GM12878 (cell line): Measurements from ENCODE around the gene DPP6. TPM values are rescaled to one million over a fixed set of nuclear protein-coding genes. Genes with fewer than 3 reads are reported as not detected.

ENCODE experiments used
- ATAC-seq: fragments of 200-7000 bp; cut with Tn5 transposase; 3 replicates; pipeline ENCODE4 v1.9.1; 2020; ENCODE audit warnings: mild to moderate bottlenecking, moderate library complexity
- BruUV-seq: library from RNA; stranded (reverse); fragments of 400-500 nt; replicated peaks from 2 replicates; lab custom pipeline; 2021; lab: Mats Ljungman, UMichigan
- CTCF ChIA-PET: fragments of 300-600 bp; sonication (Branson Sonifier 250); formaldehyde crosslinking; extraction: SDS; loops from one replicate; lab custom pipeline; 2021; ENCODE audit warnings: inconsistent platforms; lab: Yijun Ruan, JAX
- POLR2A ChIA-PET: fragments of 350-600 bp; formaldehyde crosslinking; extraction: SDS; loops from one replicate; lab custom pipeline; 2021; ENCODE audit warnings: inconsistent platforms; lab: Charles Lee
- RAD21 ChIA-PET: fragments of 300-600 bp; sonication (Branson Sonifier 250); formaldehyde crosslinking; loops from one replicate; lab custom pipeline; 2023; ENCODE audit warnings: antibody characterized with exemption; ENCODE audit not compliant: unreplicated experiment; lab: Charles Lee
- SMC1A ChIA-PET: fragments of 300-600 bp; sonication (Branson Sonifier 250); formaldehyde crosslinking; loops from one replicate; lab custom pipeline; 2023; ENCODE audit not compliant: unreplicated experiment, uncharacterized antibody; lab: Charles Lee
- DNase-seq: peaks from one replicate; pipeline ENCODE4 v3.0.0-alpha.2; 2011; ENCODE audit warnings: low read depth, low spot score
- FAIRE-seq: peaks from 3 replicates; lab custom pipeline; 2011; peaks lifted over from hg19 to GRCh38; lab: Jason Lieb, UNC
- H2AFZ ChIP-seq: 2 replicates; pipeline ENCODE4 v1.6.0; 2011; ENCODE audit warnings: low read depth, low read length, control low read depth; ENCODE audit not compliant: control insufficient read depth
- H3K27ac ChIP-seq: 2 replicates; pipeline ENCODE4 v1.5.1; 2011; ENCODE audit warnings: control low read depth; ENCODE audit not compliant: control insufficient read depth, insufficient read depth
- H3K27me3 ChIP-seq, 2 experiments: replicated peaks in 1 of 2; 2 replicates each; pipeline versions ENCODE4 v1.6.0 to v1.6.1; 2011; ENCODE audit warnings: low read length in 1 of 2; ENCODE audit not compliant: control insufficient read depth in 2 of 2, insufficient read depth in 2 of 2
- H3K36me3 ChIP-seq, 2 experiments: 2 replicates each; pipeline ENCODE4 v1.5.1; 2011; ENCODE audit warnings: low read length in 1 of 2; ENCODE audit not compliant: control insufficient read depth in 2 of 2, insufficient read depth in 2 of 2
- H3K4me1 ChIP-seq: 2 replicates; pipeline ENCODE4 v1.6.1; 2011; ENCODE audit warnings: mild to moderate bottlenecking, low read length, moderate library complexity, mixed read lengths; ENCODE audit not compliant: control insufficient read depth, insufficient read depth
- H3K4me2 ChIP-seq: 2 replicates; pipeline ENCODE4 v1.6.0; 2011; ENCODE audit warnings: control low read depth; ENCODE audit not compliant: control insufficient read depth, insufficient read depth
- H3K4me3 ChIP-seq: fragments of 200-600 bp; sonication (generic); 2 replicates; pipeline ENCODE4 v1.5.1; 2016
- H3K79me2 ChIP-seq: 2 replicates; pipeline ENCODE4 v1.6.0; 2011; ENCODE audit warnings: low read length; ENCODE audit not compliant: control insufficient read depth, insufficient read depth
- H3K9ac ChIP-seq: 2 replicates; pipeline ENCODE4 v1.8.0; 2011; ENCODE audit warnings: low read length, control low read depth, mixed read lengths; ENCODE audit not compliant: control insufficient read depth, insufficient read depth
- H3K9me3 ChIP-seq: replicated peaks from 3 replicates; pipeline ENCODE4 v1.5.1; 2011; ENCODE audit warnings: mild to moderate bottlenecking, low read length; ENCODE audit not compliant: control insufficient read depth, insufficient read depth
- H4K20me1 ChIP-seq: 2 replicates; pipeline ENCODE4 v1.6.0; 2011; ENCODE audit not compliant: control insufficient read depth, insufficient read depth
- ASH2L ChIP-seq: fragments of 300-600, 200-600 bp; sonication (generic); IDR thresholded peaks from 2 replicates; pipeline ENCODE4 v1.6.1; 2017; ENCODE audit warnings: low read depth, mild to moderate bottlenecking, borderline replicate concordance
- ATF7 ChIP-seq: fragments of 450-650 bp; IDR thresholded peaks from 2 replicates; pipeline ENCODE4 v1.6.1; 2016; ENCODE audit warnings: low read depth, mild to moderate bottlenecking
- BHLHE40 ChIP-seq, 2 experiments: fragments of 450-650 bp in 1 of 2; IDR thresholded peaks; 2 replicates each; pipeline ENCODE4 v1.6.1; 2011 to 2017; ENCODE audit warnings: low read depth in 2 of 2, borderline replicate concordance in 1 of 2, improper control_type of control experiment in 1 of 2, low read length in 1 of 2, mild to moderate bottlenecking in 1 of 2
- CBX3 ChIP-seq: fragments of 200-600 bp; sonication (generic); IDR thresholded peaks from 2 replicates; pipeline ENCODE4 v1.6.1; 2016; ENCODE audit warnings: low read depth, borderline replicate concordance
- CHD1 ChIP-seq: IDR thresholded peaks from 2 replicates; pipeline ENCODE4 v1.6.1; 2012; ENCODE audit warnings: low read depth, low read length, improper control_type of control experiment
- CREB1 ChIP-seq: IDR thresholded peaks from 2 replicates; pipeline ENCODE4 v1.6.1; 2012; ENCODE audit warnings: low read depth, mild to moderate bottlenecking, inconsistent platforms
- GATAD2B ChIP-seq: fragments of 450-650 bp; conservative IDR thresholded peaks from 2 replicates; pipeline ENCODE4 v1.6.1; 2017; ENCODE audit warnings: low read depth, mild to moderate bottlenecking, moderate library complexity
- MEF2A ChIP-seq: IDR thresholded peaks from 2 replicates; pipeline ENCODE4 v1.6.1; 2011; ENCODE audit warnings: low read depth, mild to moderate bottlenecking, low read length, moderate library complexity; ENCODE audit not compliant: insufficient read depth
- RAD51 ChIP-seq: fragments of 450-650 bp; IDR thresholded peaks from 2 replicates; pipeline ENCODE4 v1.6.1; 2016; ENCODE audit warnings: moderate library complexity, mild to moderate bottlenecking, inconsistent platforms
- RCOR1 ChIP-seq: conservative IDR thresholded peaks from 2 replicates; pipeline ENCODE4 v1.6.1; 2012; ENCODE audit warnings: low read depth, low read length, improper control_type of control experiment
- SREBF1 ChIP-seq: IDR thresholded peaks from 2 replicates; pipeline ENCODE4 v1.6.1; 2012; ENCODE audit warnings: mild to moderate bottlenecking, low read length
- STAT3 ChIP-seq: IDR thresholded peaks from 2 replicates; pipeline ENCODE4 v1.6.1; 2011; ENCODE audit warnings: low read depth, low read length, improper control_type of control experiment
- TAF1 ChIP-seq: IDR thresholded peaks from 2 replicates; pipeline ENCODE4 v1.6.1; 2011; ENCODE audit warnings: mild to moderate bottlenecking, low read depth, low read length, borderline replicate concordance
- YBX1 ChIP-seq: fragments of 450-650 bp; IDR thresholded peaks from 2 replicates; pipeline ENCODE4 v1.6.1; 2016; ENCODE audit warnings: antibody characterized with exemption
- YY1 ChIP-seq: IDR thresholded peaks from 2 replicates; pipeline ENCODE4 v1.6.1; 2011; ENCODE audit warnings: low read depth, mild to moderate bottlenecking, low read length
- WGBS: methylation state at CpG from one replicate; pipeline ENCODE4 v1.1.6; 2016; ENCODE audit warnings: low lambda C conversion rate; ENCODE audit not compliant: insufficient replicate concordance, insufficient coverage; ENCODE audit errors: missing lambda C conversion rate; 5-methylcytosine and 5-hydroxymethylcytosine counted together
- in situ Hi-C: fragments of 300-500 bp; cut with MboI; formaldehyde crosslinking; loops from 9 replicates; pipeline ENCODE4 v1.14.3; 2018; ENCODE audit warnings: mixed read lengths
- intact Hi-C: fragments of 100-400 bp; cut with micrococcal nuclease; formaldehyde crosslinking; loops from one replicate; pipeline ENCODE4 v1.14.2; 2022; ENCODE audit not compliant: unreplicated experiment
- polyA plus RNA-seq, 11 experiments: library from polyadenylated mRNA; depleted of rRNA in 4 of 11; unstranded in 6 of 11; stranded (reverse) in 5 of 11; fragments of >200 nt; fragmentation: Nextera tagmentation in 4 of 11; fragmentation: Illumina TruSeq in 1 of 11; extraction: Ambion mirVana in 4 of 11; extraction: Trizol in 1 of 11; gene quantifications; 1 replicate in 1 of 11; 2 replicates in 10 of 11; pipeline versions ENCODE4 v1.2.1 to v1.2.3, GENCODE V29; 2011 to 2016; ENCODE audit warnings: inconsistent platforms in 2 of 11, missing spikeins in 2 of 11, low read depth in 1 of 11
- total RNA-seq, 4 experiments: library from RNA; depleted of rRNA in 3 of 4; stranded (reverse); fragments of >200 nt in 3 of 4; fragmentation: Illumina TruSeq in 1 of 4; extraction: Trizol in 1 of 4; gene quantifications; 2 replicates each; pipeline versions ENCODE4 v1.2.1 to v1.2.3, GENCODE V29; 2013 to 2021
- TF ChIP-seq, protein P1 (sequence below): IDR thresholded peaks from 2 replicates; pipeline ENCODE4 v1.6.1; 2011; ENCODE audit warnings: borderline replicate concordance, low read depth, mild to moderate bottlenecking, moderate library complexity, low read length; ENCODE audit not compliant: insufficient read depth, poor library complexity, severe bottlenecking
- TF ChIP-seq, protein P2 (sequence below): fragments of 450-650 bp; IDR thresholded peaks from 2 replicates; pipeline ENCODE4 v1.6.1; 2017; ENCODE audit warnings: borderline replicate concordance
- TF ChIP-seq, protein P3 (sequence below): fragments of 450-650 bp; IDR thresholded peaks from 2 replicates; pipeline ENCODE4 v1.6.1; 2018; ENCODE audit warnings: borderline replicate concordance, mild to moderate bottlenecking; ENCODE audit not compliant: partially characterized antibody
- TF ChIP-seq, protein P4 (sequence below): IDR thresholded peaks from 2 replicates; pipeline ENCODE4 v1.6.1; 2011; ENCODE audit warnings: borderline replicate concordance, low read depth, mild to moderate bottlenecking, moderate library complexity, mixed read lengths, low read length; ENCODE audit not compliant: insufficient read depth; ENCODE audit errors: extremely low read length

The DPP6 gene
- total and polyA plus RNA-seq, 10 of the 15 experiments (the other 5 are each of a cell fraction or from before 2014, with no cell fraction given): not detected

DNA sequence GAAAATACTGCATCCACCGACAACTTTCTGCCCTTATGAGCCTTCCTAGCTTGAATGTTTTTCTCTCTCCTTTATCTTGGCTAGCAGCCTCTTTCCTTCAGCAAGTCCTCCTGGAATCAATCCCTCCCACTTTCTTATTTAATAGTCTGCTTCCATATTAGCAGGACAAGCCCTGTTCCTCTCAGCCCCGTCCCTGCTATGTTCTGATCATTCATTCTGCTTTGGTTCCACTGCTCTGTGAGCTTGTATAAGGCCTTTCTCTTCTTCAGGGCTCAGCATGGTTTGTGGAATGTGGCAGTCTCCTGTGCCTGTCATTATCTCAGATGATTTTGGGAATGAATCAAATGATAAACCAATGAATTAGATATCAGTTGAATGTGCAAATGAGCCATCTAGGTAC is 420.1 kb downstream of the DPP6 start:
- no peak overlapping the region for H3K4me3 ChIP-seq
- ChIA-PET CTCF (no interaction called here), POLR2A (no interaction called here), RAD21 (no interaction called here), SMC1A (no interaction called here)
- no TSS peak for BruUV-seq
- no peak overlapping the region for H3K4me2 ChIP-seq
- DNase-seq (no peak), ATAC-seq (no peak), FAIRE-seq (no peak)
- H3K27me3 ChIP-seq: no peaks in the 10 kb centered on the region
- H2AFZ ChIP-seq: no peak overlapping the region
- H3K4me1 ChIP-seq: no peaks in the 10 kb centered on the region
- H3K27ac ChIP-seq: no peak overlapping the region
- no peaks in the 10 kb centered on the region for H4K20me1 ChIP-seq
- no peak for TF ChIP-seq ASH2L
- TF ChIP-seq MEF2A: no peak
- no peak for TF ChIP-seq CREB1
- TF ChIP-seq GATAD2B: no peak
- TF ChIP-seq, protein P1, sequence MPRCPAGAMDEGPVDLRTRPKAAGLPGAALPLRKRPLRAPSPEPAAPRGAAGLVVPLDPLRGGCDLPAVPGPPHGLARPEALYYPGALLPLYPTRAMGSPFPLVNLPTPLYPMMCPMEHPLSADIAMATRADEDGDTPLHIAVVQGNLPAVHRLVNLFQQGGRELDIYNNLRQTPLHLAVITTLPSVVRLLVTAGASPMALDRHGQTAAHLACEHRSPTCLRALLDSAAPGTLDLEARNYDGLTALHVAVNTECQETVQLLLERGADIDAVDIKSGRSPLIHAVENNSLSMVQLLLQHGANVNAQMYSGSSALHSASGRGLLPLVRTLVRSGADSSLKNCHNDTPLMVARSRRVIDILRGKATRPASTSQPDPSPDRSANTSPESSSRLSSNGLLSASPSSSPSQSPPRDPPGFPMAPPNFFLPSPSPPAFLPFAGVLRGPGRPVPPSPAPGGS: no peak
- TF ChIP-seq CHD1: no peak
- no peak for TF ChIP-seq YBX1
- TF ChIP-seq, protein P2, sequence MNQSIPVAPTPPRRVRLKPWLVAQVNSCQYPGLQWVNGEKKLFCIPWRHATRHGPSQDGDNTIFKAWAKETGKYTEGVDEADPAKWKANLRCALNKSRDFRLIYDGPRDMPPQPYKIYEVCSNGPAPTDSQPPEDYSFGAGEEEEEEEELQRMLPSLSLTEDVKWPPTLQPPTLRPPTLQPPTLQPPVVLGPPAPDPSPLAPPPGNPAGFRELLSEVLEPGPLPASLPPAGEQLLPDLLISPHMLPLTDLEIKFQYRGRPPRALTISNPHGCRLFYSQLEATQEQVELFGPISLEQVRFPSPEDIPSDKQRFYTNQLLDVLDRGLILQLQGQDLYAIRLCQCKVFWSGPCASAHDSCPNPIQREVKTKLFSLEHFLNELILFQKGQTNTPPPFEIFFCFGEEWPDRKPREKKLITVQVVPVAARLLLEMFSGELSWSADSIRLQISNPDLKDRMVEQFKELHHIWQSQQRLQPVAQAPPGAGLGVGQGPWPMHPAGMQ: no peak
- no peak for TF ChIP-seq RAD51
- TF ChIP-seq, protein P3, sequence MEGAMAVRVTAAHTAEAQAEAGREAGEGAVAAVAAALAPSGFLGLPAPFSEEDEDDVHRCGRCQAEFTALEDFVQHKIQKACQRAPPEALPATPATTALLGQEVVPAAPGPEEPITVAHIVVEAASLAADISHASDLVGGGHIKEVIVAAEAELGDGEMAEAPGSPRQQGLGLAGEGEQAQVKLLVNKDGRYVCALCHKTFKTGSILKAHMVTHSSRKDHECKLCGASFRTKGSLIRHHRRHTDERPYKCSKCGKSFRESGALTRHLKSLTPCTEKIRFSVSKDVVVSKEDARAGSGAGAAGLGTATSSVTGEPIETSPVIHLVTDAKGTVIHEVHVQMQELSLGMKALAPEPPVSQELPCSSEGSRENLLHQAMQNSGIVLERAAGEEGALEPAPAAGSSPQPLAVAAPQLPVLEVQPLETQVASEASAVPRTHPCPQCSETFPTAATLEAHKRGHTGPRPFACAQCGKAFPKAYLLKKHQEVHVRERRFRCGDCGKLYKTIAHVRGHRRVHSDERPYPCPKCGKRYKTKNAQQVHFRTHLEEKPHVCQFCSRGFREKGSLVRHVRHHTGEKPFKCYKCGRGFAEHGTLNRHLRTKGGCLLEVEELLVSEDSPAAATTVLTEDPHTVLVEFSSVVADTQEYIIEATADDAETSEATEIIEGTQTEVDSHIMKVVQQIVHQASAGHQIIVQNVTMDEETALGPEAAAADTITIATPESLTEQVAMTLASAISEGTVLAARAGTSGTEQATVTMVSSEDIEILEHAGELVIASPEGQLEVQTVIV: no peak
- TF ChIP-seq RCOR1: no peak
- TF ChIP-seq, protein P4, sequence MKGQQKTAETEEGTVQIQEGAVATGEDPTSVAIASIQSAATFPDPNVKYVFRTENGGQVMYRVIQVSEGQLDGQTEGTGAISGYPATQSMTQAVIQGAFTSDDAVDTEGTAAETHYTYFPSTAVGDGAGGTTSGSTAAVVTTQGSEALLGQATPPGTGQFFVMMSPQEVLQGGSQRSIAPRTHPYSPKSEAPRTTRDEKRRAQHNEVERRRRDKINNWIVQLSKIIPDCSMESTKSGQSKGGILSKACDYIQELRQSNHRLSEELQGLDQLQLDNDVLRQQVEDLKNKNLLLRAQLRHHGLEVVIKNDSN: no peak
- no peak for TF ChIP-seq SREBF1
- no peak for TF ChIP-seq TAF1
- TF ChIP-seq STAT3: no peak
- no peak for TF ChIP-seq ATF7
- no peak for TF ChIP-seq CBX3
- no peak for TF ChIP-seq YY1
- no peak for TF ChIP-seq BHLHE40 (IDR thresholded peaks at IDR 0.05; ENCODE audit: borderline replicate concordance in 1 of 2, low read depth in 2 of 2, low read length in 1 of 2)
- H3K79me2 ChIP-seq: no peaks in the 10 kb centered on the region
- no peaks in the 10 kb centered on the region for H3K36me3 ChIP-seq
- in situ Hi-C loops: no loop called here
- no peaks in the 10 kb centered on the region for H3K9me3 ChIP-seq
- intact Hi-C loops: no loop called here
- no peak overlapping the region for H3K9ac ChIP-seq
- 17% methylated on average over 2 of the region's 2 CpGs for WGBS
